Measurements from ENCODE around the gene CYP4F2. TPM values are rescaled to one million over a fixed set of nuclear protein-coding genes. Genes with fewer than 3 reads are reported as not detected.
A peak's percentile ranks its signal among the peaks of the same experiment; 100 is the strongest.

The CYP4F2 gene
- total and polyA plus RNA-seq, 9 of the 15 experiments (the other 6 are each of a cell fraction or from before 2014, with no cell fraction given): 0.10 to 0.56 (median 0.32) TPM; not detected in 2

- TF ChIP-seq ZBTB40 (IDR thresholded peaks at IDR 0.05) (peak; percentile 72), ZBTB40 (CRISPR knock-in tag; IDR thresholded peaks at IDR 0.05) (no peak), ZBTB11 (CRISPR knock-in tag; IDR thresholded peaks at IDR 0.05) (0 out of 6 replicates have a peak, but pooled peaks of 1 of the 3 experiments have one; percentile 34), GTF3C2 (IDR thresholded peaks at IDR 0.05; ENCODE audit: borderline replicate concordance, extremely low read depth, insufficient read length) (no peak), SPI1 (IDR thresholded peaks at IDR 0.05; ENCODE audit: borderline replicate concordance, low read depth, low read length) (peak; percentile 50; the same call in 1 of the 2 replicates), GABPB1 (CRISPR knock-in tag; IDR thresholded peaks at IDR 0.05) (no peak)
Measured at GRCh38 chr19:15871570-15871969, 26.3 kb downstream of the CYP4F2 start (continued).

All from K562 (cell line).